Measurements from ENCODE around the gene SFT2D3.

- TF ChIP-seq USF2 (IDR thresholded peaks at IDR 0.05; ENCODE audit: low read length) (no peak), CTCF (IDR thresholded peaks at IDR 0.05; ENCODE audit: control extremely low read depth in 1 of 3, insufficient read depth in 1 of 3, low read depth in 1 of 3, low read length in 3 of 3) (no peak), SP1 (IDR thresholded peaks at IDR 0.05; ENCODE audit: low read depth, low read length) (no peak), TAF1 (IDR thresholded peaks at IDR 0.05; ENCODE audit: low read depth, low read length) (no peak), GABPA (IDR thresholded peaks at IDR 0.05; ENCODE audit: borderline replicate concordance, insufficient read depth, low read length) (no peak)
- TF ChIP-seq, protein P1, sequence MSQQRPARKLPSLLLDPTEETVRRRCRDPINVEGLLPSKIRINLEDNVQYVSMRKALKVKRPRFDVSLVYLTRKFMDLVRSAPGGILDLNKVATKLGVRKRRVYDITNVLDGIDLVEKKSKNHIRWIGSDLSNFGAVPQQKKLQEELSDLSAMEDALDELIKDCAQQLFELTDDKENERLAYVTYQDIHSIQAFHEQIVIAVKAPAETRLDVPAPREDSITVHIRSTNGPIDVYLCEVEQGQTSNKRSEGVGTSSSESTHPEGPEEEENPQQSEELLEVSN (IDR thresholded peaks at IDR 0.05) = no peak
Measured at GRCh38 chr2:127733816-127734537, 32.7 kb downstream of the SFT2D3 start.

Data from H1 (cell line).